Kidney epithelial cell (primary cell): Measurements from ENCODE around the gene NUDT4. TPM values are rescaled to one million over a fixed set of nuclear protein-coding genes. Genes with fewer than 3 reads are reported as not detected.
"Not testable (repeated sequence)": the region's sequence is repeated elsewhere in the genome, so short reads cannot be mapped to it uniquely, and the experiment has no call there.

ENCODE experiments used
- DNase-seq: peaks from one replicate; pipeline ENCODE4 v3.0.0-alpha.2; 2010; ENCODE audit warnings: low read depth
- H3K27me3 ChIP-seq: 2 replicates; pipeline ENCODE4 v1.6.0; 2011; ENCODE audit warnings: low read length; ENCODE audit not compliant: control insufficient read depth, insufficient read depth
- H3K36me3 ChIP-seq: 2 replicates; pipeline ENCODE4 v1.5.1; 2011; ENCODE audit warnings: low read length; ENCODE audit not compliant: control insufficient read depth, insufficient read depth
- H3K4me3 ChIP-seq: 2 replicates; pipeline ENCODE4 v1.5.1; 2011; ENCODE audit warnings: low read depth, mild to moderate bottlenecking, control low read depth, low read length
- CTCF ChIP-seq: IDR thresholded peaks from 2 replicates; pipeline ENCODE4 v1.5.1; 2011; ENCODE audit warnings: mild to moderate bottlenecking, moderate library complexity, low read length, control low read depth, inconsistent platforms; ENCODE audit not compliant: insufficient read depth, poor library complexity, severe bottlenecking
- total RNA-seq: library from RNA; depleted of rRNA; stranded (reverse); fragments of >200 nt; gene quantifications from 2 replicates; pipeline ENCODE4 v1.2.3, GENCODE V29; 2015

The NUDT4 gene
- total RNA-seq, 1 donor from 2014 or later: 33.6 TPM

- DNase-seq: no peak
These were observed 10.1 kb downstream of the NUDT4 start for GRCh38 chr12:93387780-93388179.

GRCh38 chr12:93390031-93390430 lies 12.3 kb downstream of the NUDT4 start:
- H3K27me3 ChIP-seq: no peaks in the 10 kb centered on the region

More at GRCh38 chr12:93387780-93388179, 10.1 kb downstream of the NUDT4 start:
- H3K27me3 ChIP-seq: no peaks in the 10 kb centered on the region
- no peak for TF ChIP-seq CTCF
- no peak overlapping the region for H3K4me3 ChIP-seq
- no peaks in the 10 kb centered on the region for H3K36me3 ChIP-seq

GRCh38 chr12:93390549-93391297 lies 13.0 kb downstream of the NUDT4 start:
- TF ChIP-seq CTCF: no peak
- Histone ChIP-seq H3K27me3 (no peaks in the 10 kb centered on the region), H3K4me3 (no peak overlapping the region), H3K36me3 (no peaks in the 10 kb centered on the region)
- no peak for DNase-seq

More at GRCh38 chr12:93390031-93390430, 12.3 kb downstream of the NUDT4 start:
- Histone ChIP-seq H3K36me3 (no peaks in the 10 kb centered on the region), H3K4me3 (no peak overlapping the region)
- TF ChIP-seq CTCF: no peak
- no peak for DNase-seq

- Histone ChIP-seq H3K27me3 (no peaks in the 10 kb centered on the region), H3K36me3 (no peaks in the 10 kb centered on the region), H3K4me3 (no peak overlapping the region)
- no peak for DNase-seq
- no peak for TF ChIP-seq CTCF
These were observed 15.7 kb downstream of the NUDT4 start for GRCh38 chr12:93393425-93393824.

- Histone ChIP-seq H3K36me3 (no peaks in the 10 kb centered on the region), H3K4me3 (no peak overlapping the region), H3K27me3 (no peaks in the 10 kb centered on the region)
- no peak for TF ChIP-seq CTCF
- no peak for DNase-seq
These were observed 19.7 kb downstream of the NUDT4 start for GRCh38 chr12:93397412-93397811.

- not testable (repeated sequence) for DNase-seq, H3K27me3 ChIP-seq, H3K4me3 ChIP-seq, H3K36me3 ChIP-seq
These were observed 21.6 kb downstream of the NUDT4 start for GRCh38 chr12:93399183-93399863.
